ENCODE results near the gene LRRC32. TPM values are rescaled to one million over a fixed set of nuclear protein-coding genes. Genes with fewer than 3 reads are reported as not detected.
"Not testable (repeated sequence)": the region's sequence is repeated elsewhere in the genome, so short reads cannot be mapped to it uniquely, and the experiment has no call there.

LRRC32 gene
- polyA plus RNA-seq, 1 donor = 25.4 TPM

GRCh38 chr11:76613901-76614300 lies 56.6 kb downstream of the LRRC32 start:
- no peak for DNase-seq (ENCODE audit: low read depth)

GRCh38 chr11:76612226-76612625 lies 58.3 kb downstream of the LRRC32 start:
- no peak for DNase-seq (ENCODE audit: low read depth)

GRCh38 chr11:76610871-76611475 lies 59.6 kb downstream of the LRRC32 start:
- no peak for DNase-seq (ENCODE audit: low read depth)

GRCh38 chr11:76610371-76610770 lies 60.2 kb downstream of the LRRC32 start:
- no peak for DNase-seq (ENCODE audit: low read depth)

- DNase-seq (ENCODE audit: low read depth) = no peak
Measured at GRCh38 chr11:76609736-76610370, 60.7 kb downstream of the LRRC32 start.

GRCh38 chr11:76608879-76609460 lies 61.6 kb downstream of the LRRC32 start:
- not testable (repeated sequence) for DNase-seq (ENCODE audit: low read depth)

GRCh38 chr11:76608228-76608627 lies 62.3 kb downstream of the LRRC32 start:
- not testable (repeated sequence) for DNase-seq (ENCODE audit: low read depth)

Other genes with a start within 250 kb of the LRRC32 start
- gene EMSY, start 225.7 kb downstream of the LRRC32 start, polyA plus RNA-seq (ENCODE audit: insufficient read length) = 17.3 TPM
- 18.6 TPM for gene TSKU, start 112.6 kb upstream of the LRRC32 start, polyA plus RNA-seq (ENCODE audit: insufficient read length)
- gene ACER3, start 190.2 kb upstream of the LRRC32 start, polyA plus RNA-seq (ENCODE audit: insufficient read length) = 5.5 TPM